RWPE1 (cell line): ENCODE results near the gene LYSET.
A peak's percentile ranks its signal among the peaks of the same experiment; 100 is the strongest.
"Not testable (repeated sequence)": the region's sequence is repeated elsewhere in the genome, so short reads cannot be mapped to it uniquely, and the experiment has no call there.

Source experiments
- CTCF ChIA-PET: fragments of 350-600 bp; sonication (Branson Sonifier 250); formaldehyde crosslinking; extraction: SDS; loops from one replicate; lab custom pipeline; 2021; lab: Yijun Ruan, JAX
- POLR2A ChIA-PET: fragments of 400-600 bp; formaldehyde crosslinking; extraction: SDS; loops from one replicate; lab custom pipeline; 2020; ENCODE audit warnings: antibody characterized with exemption; ENCODE audit not compliant: low non-redundant PET; lab: Yijun Ruan, JAX
- DNase-seq: peaks from one replicate; pipeline ENCODE4 v3.0.0; 2012; ENCODE audit warnings: low spot score
- H3K27ac ChIP-seq: fragments of 450-650 bp; 2 replicates; pipeline ENCODE4 v1.5.1; 2017
- TF ChIP-seq, protein P1 (sequence below): fragments of 450-650 bp; conservative IDR thresholded peaks from 2 replicates; pipeline ENCODE4 v1.5.1; 2017; ENCODE audit warnings: low read depth, mild to moderate bottlenecking

The LYSET gene

DNA sequence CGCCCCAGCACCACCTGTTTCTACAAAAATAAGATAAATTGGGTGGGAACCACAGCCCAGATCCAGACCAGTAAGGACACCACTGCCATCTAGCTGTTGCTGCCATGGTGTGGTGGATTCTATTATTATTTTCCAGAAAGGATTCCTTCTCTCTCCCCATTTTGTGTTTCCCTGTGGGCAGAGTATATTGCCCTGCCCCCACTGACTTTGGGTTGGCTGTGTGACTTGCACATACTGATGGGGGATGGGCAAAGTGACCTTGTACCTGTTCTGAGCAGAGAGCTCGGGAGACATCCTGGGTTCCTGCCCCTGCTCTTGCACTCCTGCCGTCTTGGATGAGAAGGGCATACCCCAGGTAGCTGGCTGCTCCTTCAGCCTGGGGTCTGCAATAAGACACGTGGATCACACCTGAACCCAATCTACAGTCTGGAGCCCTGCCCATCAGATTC is 24.7 kb upstream of the LYSET start:
- DNase-seq = peak; percentile 49
- no peak overlapping the region for H3K27ac ChIP-seq
- TF ChIP-seq, protein P1, sequence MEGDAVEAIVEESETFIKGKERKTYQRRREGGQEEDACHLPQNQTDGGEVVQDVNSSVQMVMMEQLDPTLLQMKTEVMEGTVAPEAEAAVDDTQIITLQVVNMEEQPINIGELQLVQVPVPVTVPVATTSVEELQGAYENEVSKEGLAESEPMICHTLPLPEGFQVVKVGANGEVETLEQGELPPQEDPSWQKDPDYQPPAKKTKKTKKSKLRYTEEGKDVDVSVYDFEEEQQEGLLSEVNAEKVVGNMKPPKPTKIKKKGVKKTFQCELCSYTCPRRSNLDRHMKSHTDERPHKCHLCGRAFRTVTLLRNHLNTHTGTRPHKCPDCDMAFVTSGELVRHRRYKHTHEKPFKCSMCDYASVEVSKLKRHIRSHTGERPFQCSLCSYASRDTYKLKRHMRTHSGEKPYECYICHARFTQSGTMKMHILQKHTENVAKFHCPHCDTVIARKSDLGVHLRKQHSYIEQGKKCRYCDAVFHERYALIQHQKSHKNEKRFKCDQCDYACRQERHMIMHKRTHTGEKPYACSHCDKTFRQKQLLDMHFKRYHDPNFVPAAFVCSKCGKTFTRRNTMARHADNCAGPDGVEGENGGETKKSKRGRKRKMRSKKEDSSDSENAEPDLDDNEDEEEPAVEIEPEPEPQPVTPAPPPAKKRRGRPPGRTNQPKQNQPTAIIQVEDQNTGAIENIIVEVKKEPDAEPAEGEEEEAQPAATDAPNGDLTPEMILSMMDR = peak; percentile 52
- POLR2A ChIA-PET = interaction anchor here (0.5 kb wide), 2 partner anchors 276 to 1024 kb away, joined by 3 read pairs; no protein-coding TSS in a partner anchor
- CTCF ChIA-PET = interaction anchor here (0.6 to 1.2 kb wide), 9 partner anchors 10 to 1371 kb away, joined by 3 to 6 read pairs (median 3); partner anchors contain the start of gene ITPK1

DNA sequence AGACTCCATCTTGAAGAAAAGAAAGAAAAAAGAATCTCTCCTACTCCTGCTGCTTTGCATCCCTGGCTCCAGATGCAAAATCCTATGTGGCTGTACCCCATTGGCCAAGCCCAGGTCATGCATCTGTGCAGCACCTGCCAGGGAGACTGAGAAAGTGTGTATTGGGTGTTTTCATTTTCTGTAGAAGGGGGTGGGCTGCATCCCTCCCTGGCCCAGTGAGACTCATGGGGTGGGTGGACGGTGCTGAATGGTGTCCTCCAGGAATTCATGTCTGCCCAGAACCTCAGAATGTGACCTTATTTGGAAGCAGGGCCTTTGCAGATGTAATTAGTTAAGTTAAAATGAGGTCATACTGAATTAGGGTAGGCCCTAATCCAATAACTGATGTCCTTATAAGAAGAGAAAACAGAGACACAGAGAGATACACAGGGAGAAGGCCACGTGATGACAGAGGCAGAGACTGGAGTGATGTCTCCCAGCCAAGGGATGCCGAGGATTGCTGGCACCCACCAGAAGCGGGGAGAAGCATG is 23.6 kb upstream of the LYSET start:
- CTCF ChIA-PET = interaction anchor here (0.8 kb wide), 1 partner anchor 8 kb away, joined by 3 read pairs; no protein-coding TSS in a partner anchor
- H3K27ac ChIP-seq = no peak overlapping the region
- DNase-seq = no peak
- POLR2A ChIA-PET = no interaction called here
- TF ChIP-seq, protein P1 = no peak

DNA sequence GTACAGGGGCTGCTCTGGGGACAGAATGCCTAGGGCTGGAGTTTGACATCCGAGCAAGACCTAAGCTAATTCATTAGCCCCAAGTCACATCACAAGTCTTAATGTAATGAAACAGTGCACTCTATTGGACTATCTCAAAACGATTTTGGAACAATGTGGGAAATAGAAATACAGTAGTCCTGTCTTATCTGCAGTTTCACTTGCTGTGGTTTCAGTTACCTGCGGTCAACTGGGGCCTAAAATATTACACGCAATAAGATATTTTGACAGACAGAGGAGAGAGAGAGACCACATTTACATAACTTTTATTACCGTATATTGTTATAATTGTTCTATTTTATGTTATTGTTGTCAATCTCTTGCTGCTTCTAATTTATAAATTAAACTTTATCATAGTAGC is 21.6 kb upstream of the LYSET start:
- DNase-seq = no peak
- H3K27ac ChIP-seq = no peak overlapping the region
- TF ChIP-seq, protein P1 = no peak
- ChIA-PET CTCF (no interaction called here), POLR2A (no interaction called here)

DNA sequence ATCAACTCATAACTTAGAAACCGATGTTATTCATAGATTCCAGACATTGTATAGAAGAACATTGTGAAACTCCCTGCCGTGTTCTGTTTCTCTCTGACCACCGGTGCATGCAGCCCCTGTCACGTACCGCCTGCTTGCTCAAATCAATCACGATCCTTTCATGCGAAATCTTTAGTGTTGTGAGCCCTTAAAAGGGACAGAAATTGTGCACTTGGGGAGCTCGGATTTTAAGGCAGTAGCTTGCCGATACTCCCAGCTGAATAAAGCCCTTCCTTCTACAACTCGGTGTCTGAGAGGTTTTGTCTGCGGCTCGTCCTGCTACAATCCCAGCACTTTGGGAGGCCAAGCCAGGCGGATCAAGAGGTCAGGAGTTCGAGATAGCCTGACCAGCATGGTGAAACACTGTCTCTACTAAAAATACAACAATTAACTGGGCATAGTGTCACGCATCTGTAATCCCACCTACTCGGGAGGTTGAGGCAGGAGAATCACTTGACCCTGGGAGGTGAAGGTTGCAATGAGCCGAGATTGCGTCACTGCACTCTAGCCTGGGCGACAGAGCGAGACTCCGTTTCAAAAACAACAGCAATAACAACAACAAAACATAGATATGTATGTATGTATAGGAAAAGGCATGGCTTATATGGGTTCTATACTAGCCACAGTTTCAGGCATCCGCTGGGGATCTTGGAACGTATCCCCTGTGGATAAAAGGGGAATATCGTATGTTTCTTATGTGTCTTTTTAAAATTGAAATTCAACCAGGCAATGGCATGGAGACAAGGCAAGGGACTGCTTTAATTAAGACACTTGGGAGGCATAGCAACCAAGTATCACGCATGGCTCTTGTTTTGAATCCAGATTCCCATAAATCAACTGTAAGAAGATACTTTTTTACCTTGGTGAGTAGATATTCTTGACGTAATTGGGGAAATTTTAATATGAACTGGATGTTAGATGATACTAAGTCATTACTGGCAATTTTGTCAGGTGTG is 19.5 kb upstream of the LYSET start:
- CTCF ChIA-PET = not testable (repeated sequence)

DNA sequence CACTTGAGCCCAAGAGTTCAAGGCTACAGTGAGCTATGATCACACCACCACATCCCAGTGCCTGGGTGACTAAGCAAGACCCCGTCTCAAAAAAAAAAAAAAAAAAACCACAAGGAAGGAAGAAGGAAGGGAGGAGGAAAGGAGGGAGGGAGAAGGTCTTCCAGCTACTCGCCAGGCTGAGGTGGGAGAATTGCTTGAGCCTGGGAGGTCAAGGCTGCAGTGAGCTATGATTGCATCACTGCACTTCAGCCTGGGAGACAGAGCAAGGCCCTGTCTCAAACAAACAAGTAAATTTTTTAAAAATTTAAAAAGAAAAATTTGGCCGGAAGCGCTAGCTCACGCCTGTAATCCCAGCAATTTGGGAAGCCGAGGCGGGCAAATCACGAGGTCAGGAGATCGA is 16.5 kb upstream of the LYSET start:
- CTCF ChIA-PET = interaction anchor here (0.6 to 1.3 kb wide), 4 partner anchors 9 to 1468 kb away, joined by 3 to 7 read pairs (median 4); no protein-coding TSS in a partner anchor
- H3K27ac ChIP-seq, POLR2A ChIA-PET, DNase-seq: not testable (repeated sequence)

More for the DNA sequence above, 19.5 kb upstream of the LYSET start:
- DNase-seq, POLR2A ChIA-PET, H3K27ac ChIP-seq: not testable (repeated sequence)

DNA sequence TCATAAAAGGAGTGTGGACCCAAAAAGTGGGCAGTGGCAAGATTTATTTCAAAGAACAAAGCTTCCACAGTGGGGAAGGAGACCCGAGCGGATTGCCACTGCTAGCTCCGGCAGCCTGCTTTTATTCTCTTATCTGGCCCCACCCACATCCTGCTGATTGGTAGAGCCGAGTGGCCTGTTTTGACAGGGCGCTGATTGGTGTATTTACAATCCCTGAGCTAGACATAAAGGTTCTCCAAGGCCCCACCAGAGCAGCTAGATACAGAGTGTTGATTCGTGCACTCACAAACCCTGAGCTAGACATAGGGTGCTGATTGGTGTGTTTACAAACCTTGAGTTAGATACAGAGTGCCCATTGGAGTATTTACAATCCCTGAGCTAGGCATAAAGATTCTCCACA is 15.5 kb upstream of the LYSET start:
- CTCF ChIA-PET = interaction anchor here (0.7 to 1.3 kb wide), 3 partner anchors 8 to 314 kb away, joined by 3 to 7 read pairs (median 3); no protein-coding TSS in a partner anchor
- POLR2A ChIA-PET, DNase-seq, H3K27ac ChIP-seq: not testable (repeated sequence)

DNA sequence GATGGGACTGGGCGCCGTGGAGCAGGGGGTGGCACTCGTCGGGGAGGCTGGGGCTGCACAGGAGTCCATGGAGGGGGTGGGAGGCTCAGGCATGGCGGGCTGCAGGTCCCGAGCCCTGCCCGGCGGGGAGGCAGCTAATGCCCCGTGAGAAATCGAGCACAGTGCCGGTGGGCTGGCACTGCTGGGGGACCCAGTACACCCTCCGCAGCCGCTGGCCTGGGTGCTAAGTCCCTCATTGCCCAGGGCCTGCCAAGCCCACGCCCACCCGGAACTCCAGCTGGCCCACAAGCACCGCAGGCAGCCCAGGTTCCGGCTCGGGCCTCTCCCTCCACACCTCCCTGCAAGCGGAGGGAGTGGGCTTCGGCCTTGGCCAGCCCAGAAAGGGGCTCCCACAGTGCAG is 15.0 kb upstream of the LYSET start:
- DNase-seq, POLR2A ChIA-PET, H3K27ac ChIP-seq: not testable (repeated sequence)
- CTCF ChIA-PET = interaction anchor here (0.6 to 0.8 kb wide), 3 partner anchors 9 to 314 kb away, joined by 3 to 12 read pairs (median 3); no protein-coding TSS in a partner anchor

DNA sequence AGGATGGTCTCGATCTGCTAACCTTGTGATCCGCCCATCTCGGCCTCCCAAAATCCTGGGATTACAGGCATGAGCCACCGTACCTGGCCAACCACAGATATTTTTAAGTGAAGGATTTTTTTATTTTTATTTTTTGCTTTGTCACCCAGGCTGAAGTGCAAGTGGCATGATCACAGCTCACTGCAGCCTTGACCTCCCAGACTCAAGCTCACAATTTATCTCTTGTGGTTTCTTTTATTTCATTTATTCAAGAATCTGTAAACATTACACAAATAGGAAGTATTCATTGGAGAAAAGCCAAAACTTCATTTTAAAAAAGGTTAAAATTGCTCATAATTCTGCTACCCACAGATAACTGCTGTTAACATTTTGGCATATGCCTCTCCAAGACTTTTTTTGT is 13.7 kb upstream of the LYSET start:
- no peak overlapping the region for H3K27ac ChIP-seq
- TF ChIP-seq, protein P1 = no peak
- no peak for DNase-seq
- POLR2A ChIA-PET = no interaction called here
- CTCF ChIA-PET = interaction anchor here (0.6 to 0.7 kb wide), 3 partner anchors 29 to 432 kb away, joined by 3 to 4 read pairs (median 4); no protein-coding TSS in a partner anchor
